PC-3 (cell line): ENCODE data around the gene HUNK. TPM values are rescaled to one million over a fixed set of nuclear protein-coding genes. Genes with fewer than 3 reads are reported as not detected.

ENCODE experiments used
- ATAC-seq: fragments of 200-7000 bp; cut with Tn5 transposase; 2 replicates; pipeline ENCODE4 v1.9.1; 2020; ENCODE audit warnings: mild to moderate bottlenecking, moderate library complexity
- BruUV-seq: library from RNA; stranded (reverse); fragments of 400-500 nt; replicated peaks from 2 replicates; lab custom pipeline; 2021; lab: Mats Ljungman, UMichigan
- CTCF ChIA-PET: fragments of 300-600 bp; sonication (Branson Sonifier 250); formaldehyde crosslinking; loops from one replicate; lab custom pipeline; 2022; ENCODE audit warnings: antibody characterized with exemption; lab: Charles Lee
- POLR2A ChIA-PET: fragments of 300-600 bp; sonication (Branson Sonifier 250); formaldehyde crosslinking; loops from one replicate; lab custom pipeline; 2022; ENCODE audit warnings: antibody characterized with exemption; ENCODE audit not compliant: unreplicated experiment; lab: Charles Lee
- DNase-seq: peaks from one replicate; pipeline ENCODE4 v3.0.0-alpha.2; 2015
- H2AFZ ChIP-seq: fragments of 300-600 bp; sonication (generic); 2 replicates; pipeline ENCODE4 v1.6.0; 2016; ENCODE audit warnings: antibody characterized with exemption, low read length
- H3F3A ChIP-seq: fragments of 300-600 bp; sonication (generic); one replicate; pipeline ENCODE4 v1.6.0; 2017; ENCODE audit warnings: antibody characterized with exemption, low read length, control low read depth, mild to moderate bottlenecking; ENCODE audit not compliant: unreplicated experiment
- H3K27ac ChIP-seq: fragments of 300-600 bp; sonication (generic); 2 replicates; pipeline ENCODE4 v1.5.1; 2016; ENCODE audit warnings: mild to moderate bottlenecking, low read length
- H3K27me3 ChIP-seq: fragments of 300-600 bp; sonication (generic); 2 replicates; pipeline ENCODE4 v1.6.1; 2016; ENCODE audit warnings: low read length, mixed read lengths
- H3K36me3 ChIP-seq: fragments of 300-600 bp; sonication (generic); 2 replicates; pipeline ENCODE4 v1.6.1; 2016; ENCODE audit warnings: low read depth, mixed run types, low read length, mixed read lengths
- H3K4me1 ChIP-seq: fragments of 300-600 bp; sonication (generic); 2 replicates; pipeline ENCODE4 v1.5.1; 2016; ENCODE audit warnings: low read length; ENCODE audit not compliant: insufficient read depth
- H3K4me2 ChIP-seq: fragments of 300-600 bp; sonication (generic); 2 replicates; pipeline ENCODE4 v1.6.0; 2016; ENCODE audit warnings: low read length
- H3K4me3 ChIP-seq: fragments of 300-600 bp; sonication (generic); 2 replicates; pipeline ENCODE4 v1.5.1; 2016; ENCODE audit warnings: mild to moderate bottlenecking, low read length, mixed read lengths
- H3K79me2 ChIP-seq: fragments of 300-600 bp; sonication (generic); 2 replicates; pipeline ENCODE4 v1.6.1; 2017; ENCODE audit warnings: low read length, mixed read lengths
- H3K9ac ChIP-seq: fragments of 300-600 bp; sonication (generic); 2 replicates; pipeline ENCODE4 v1.6.0; 2016; ENCODE audit warnings: mild to moderate bottlenecking, low read length
- H3K9me2 ChIP-seq: fragments of 300-600 bp; sonication (generic); replicated peaks from 2 replicates; pipeline ENCODE4 v1.6.1; 2016; ENCODE audit warnings: mixed run types, low read length, mixed read lengths
- H3K9me3 ChIP-seq: fragments of 300-600 bp; sonication (generic); 2 replicates; pipeline ENCODE4 v1.6.1; 2016; ENCODE audit warnings: low read length, mixed read lengths
- H4K20me1 ChIP-seq: fragments of 300-600 bp; sonication (generic); 2 replicates; pipeline ENCODE4 v1.6.1; 2016; ENCODE audit warnings: low read length, mixed read lengths
- CTCF ChIP-seq: fragments of 300-600 bp; sonication (generic); conservative IDR thresholded peaks from 2 replicates; pipeline ENCODE4 v1.5.1; 2017; ENCODE audit warnings: antibody characterized with exemption, low read depth, mild to moderate bottlenecking, low read length
- EZH2 ChIP-seq: fragments of 300-600 bp; sonication (generic); IDR thresholded peaks from one replicate; pipeline ENCODE4 v1.6.1; 2017; ENCODE audit warnings: antibody characterized with exemption, mild to moderate bottlenecking, low read length; ENCODE audit not compliant: unreplicated experiment
- EZH2phosphoT487 ChIP-seq: fragments of 300-600 bp; sonication (generic); IDR thresholded peaks from 2 replicates; pipeline ENCODE4 v1.6.1; 2018; ENCODE audit warnings: mild to moderate bottlenecking, antibody characterized with exemption, low read length, borderline replicate concordance
- intact Hi-C: fragments of 100-400 bp; cut with micrococcal nuclease; formaldehyde crosslinking; loops from 2 replicates; pipeline ENCODE4 v1.9.0; 2023
- total RNA-seq: library from RNA; depleted of rRNA; stranded (reverse); fragments of >200 nt; gene quantifications from 2 replicates; pipeline ENCODE4 v1.2.3, GENCODE V29; 2014

The HUNK gene
- total RNA-seq, 1 experiment from 2014 or later: not detected

- H3K27ac ChIP-seq: no peak overlapping the region
- no peak for ATAC-seq
- H3K4me3 ChIP-seq: no peak overlapping the region
- CTCF ChIA-PET: no interaction called here
- no peak for DNase-seq
- no peaks in the 10 kb centered on the region for H4K20me1 ChIP-seq
- no peak overlapping the region for H3K9ac ChIP-seq
- BruUV-seq: no TSS peak
- no peak overlapping the region for H2AFZ ChIP-seq
- no peaks in the 10 kb centered on the region for H3F3A ChIP-seq
- peaks cover 54% of the 10 kb centered on the region for H3K27me3 ChIP-seq
- H3K79me2 ChIP-seq: no peaks in the 10 kb centered on the region
- no peaks in the 10 kb centered on the region for H3K9me2 ChIP-seq
- H3K36me3 ChIP-seq: no peaks in the 10 kb centered on the region
- no peaks in the 10 kb centered on the region for H3K9me3 ChIP-seq
- no peak for TF ChIP-seq EZH2
- no peak overlapping the region for H3K4me2 ChIP-seq
- intact Hi-C loops: no loop called here
- H3K4me1 ChIP-seq: no peaks in the 10 kb centered on the region
- POLR2A ChIA-PET: no interaction called here
Measured at GRCh38 chr21:31974454-31974985, 101.7 kb downstream of the HUNK start.

GRCh38 chr21:31975491-31975890, 102.7 kb downstream of the HUNK start:
- CTCF ChIA-PET: no interaction called here

GRCh38 chr21:31977816-31978215, 105.0 kb downstream of the HUNK start:
- TF ChIP-seq EZH2phosphoT487 (no peak), CTCF (no peak), EZH2 (no peak)
- Histone ChIP-seq H3K9ac (no peak overlapping the region), H3K9me2 (no peaks in the 10 kb centered on the region), H3K27me3 (peaks cover 32% of the 10 kb centered on the region), H3K36me3 (no peaks in the 10 kb centered on the region), H3K4me3 (no peak overlapping the region), H3K79me2 (no peaks in the 10 kb centered on the region), H3K9me3 (no peaks in the 10 kb centered on the region), H3K4me2 (no peak overlapping the region), H4K20me1 (no peaks in the 10 kb centered on the region), H3K4me1 (no peaks in the 10 kb centered on the region), H2AFZ (no peak overlapping the region), H3K27ac (no peak overlapping the region), H3F3A (no peaks in the 10 kb centered on the region)
- intact Hi-C loops: no loop called here
- DNase-seq (no peak), ATAC-seq (no peak)
- CTCF ChIA-PET: no interaction called here
- no TSS peak for BruUV-seq
- POLR2A ChIA-PET: no interaction called here

More at GRCh38 chr21:31975491-31975890, 102.7 kb downstream of the HUNK start:
- Histone ChIP-seq H3K79me2 (no peaks in the 10 kb centered on the region), H3K9me3 (no peaks in the 10 kb centered on the region), H3F3A (no peaks in the 10 kb centered on the region), H3K9me2 (no peaks in the 10 kb centered on the region), H3K27me3 (peaks cover 44% of the 10 kb centered on the region), H4K20me1 (no peaks in the 10 kb centered on the region), H3K4me1 (no peaks in the 10 kb centered on the region), H3K4me3 (no peak overlapping the region), H3K4me2 (no peak overlapping the region), H2AFZ (no peak overlapping the region), H3K9ac (no peak overlapping the region), H3K27ac (no peak overlapping the region), H3K36me3 (no peaks in the 10 kb centered on the region)
- intact Hi-C loops: no loop called here
- BruUV-seq: no TSS peak
- no peak for ATAC-seq
- no peak for TF ChIP-seq EZH2phosphoT487
- no peak for TF ChIP-seq EZH2
- TF ChIP-seq CTCF: no peak
- POLR2A ChIA-PET: no interaction called here
- no peak for DNase-seq
